ENCODE data around the gene C1QA. TPM values are rescaled to one million over a fixed set of nuclear protein-coding genes. Genes with fewer than 3 reads are reported as not detected.
"Not testable (repeated sequence)": the region's sequence is repeated elsewhere in the genome, so short reads cannot be mapped to it uniquely, and the experiment has no call there.

C1QA gene
- total RNA-seq, 1 experiment from 2014 or later = not detected

DNA sequence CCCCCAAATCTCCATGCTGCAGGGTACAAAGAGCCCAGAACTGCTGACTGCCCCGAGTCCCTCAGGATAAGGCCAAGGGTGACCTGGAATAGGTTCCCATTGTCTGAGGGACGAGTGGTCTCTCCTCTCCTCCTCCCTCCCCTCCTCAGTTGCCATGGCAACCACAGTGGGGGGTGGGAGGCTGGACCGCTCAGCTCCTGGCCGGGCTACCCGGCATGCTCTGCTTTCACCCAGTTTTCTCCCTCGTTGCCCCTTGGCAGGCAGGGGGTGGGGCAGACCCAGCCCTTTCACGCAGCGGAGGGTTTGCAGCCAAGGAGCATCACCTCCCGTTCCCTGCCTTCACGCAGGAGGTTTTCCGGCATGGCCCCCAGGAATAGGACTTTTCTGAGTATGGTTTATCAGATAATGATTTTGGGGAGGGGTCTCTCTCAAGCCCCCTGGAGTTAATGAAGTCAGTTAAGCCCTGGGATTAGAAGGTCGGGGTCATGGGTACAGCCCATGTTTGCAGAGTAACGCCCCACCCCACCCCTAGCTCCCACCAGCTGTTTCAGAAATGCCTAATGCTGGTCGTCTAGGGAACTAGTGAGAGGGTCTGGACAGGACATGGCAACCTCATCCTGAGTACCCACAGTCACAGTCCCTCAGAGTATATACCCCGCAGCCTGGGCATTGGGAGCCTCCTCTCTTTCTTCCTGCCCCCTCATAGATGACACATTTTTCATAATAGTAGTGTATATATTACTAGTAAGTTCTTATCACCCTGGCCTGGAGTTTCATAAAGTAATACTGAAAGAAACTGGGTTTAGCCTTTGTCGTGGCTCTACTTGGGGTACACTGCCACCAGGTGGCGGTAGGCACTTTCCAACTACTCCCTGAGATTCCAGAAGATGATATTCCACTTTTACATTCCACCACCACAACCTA is 37.3 kb downstream of the C1QA start:
- DNase-seq (ENCODE audit: low spot score) = peak; percentile 48

DNA sequence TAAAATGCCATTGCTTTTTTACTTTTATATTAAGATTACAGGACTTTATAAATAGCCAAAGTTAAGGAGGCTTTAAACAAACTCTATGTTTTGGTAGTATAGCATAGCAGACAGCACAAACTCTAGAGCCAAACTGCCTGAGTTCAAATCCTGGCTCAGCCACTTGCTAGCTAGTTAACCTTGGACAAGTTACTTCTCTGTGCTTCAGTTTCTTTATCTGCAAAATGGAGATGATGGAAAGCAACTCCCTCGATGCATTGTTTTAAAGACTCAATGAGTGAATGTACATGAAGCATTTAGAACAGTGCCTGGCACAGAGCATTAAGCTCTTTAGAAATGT is 38.0 kb downstream of the C1QA start:
- DNase-seq (ENCODE audit: low spot score) = no peak

DNA sequence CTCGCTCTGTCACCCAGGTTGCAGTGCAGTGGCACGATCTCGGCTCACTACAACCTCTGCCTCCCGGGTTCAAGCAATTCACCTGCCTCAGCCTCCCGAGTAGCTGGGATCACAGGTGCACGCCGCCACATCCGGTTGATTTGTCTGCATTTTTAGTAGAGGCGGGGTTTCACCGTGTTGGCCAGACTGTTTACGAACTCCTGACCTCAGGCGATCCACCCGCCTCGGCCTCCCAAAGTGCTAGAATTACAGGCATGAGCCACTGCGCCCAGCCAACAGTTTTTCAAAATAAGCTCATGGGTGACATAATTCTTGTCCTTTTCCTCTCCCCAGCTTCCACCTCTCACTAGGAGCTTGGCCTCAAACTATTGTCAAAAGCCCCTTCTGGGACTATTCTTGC is 39.7 kb downstream of the C1QA start:
- DNase-seq (ENCODE audit: low spot score) = not testable (repeated sequence)

DNA sequence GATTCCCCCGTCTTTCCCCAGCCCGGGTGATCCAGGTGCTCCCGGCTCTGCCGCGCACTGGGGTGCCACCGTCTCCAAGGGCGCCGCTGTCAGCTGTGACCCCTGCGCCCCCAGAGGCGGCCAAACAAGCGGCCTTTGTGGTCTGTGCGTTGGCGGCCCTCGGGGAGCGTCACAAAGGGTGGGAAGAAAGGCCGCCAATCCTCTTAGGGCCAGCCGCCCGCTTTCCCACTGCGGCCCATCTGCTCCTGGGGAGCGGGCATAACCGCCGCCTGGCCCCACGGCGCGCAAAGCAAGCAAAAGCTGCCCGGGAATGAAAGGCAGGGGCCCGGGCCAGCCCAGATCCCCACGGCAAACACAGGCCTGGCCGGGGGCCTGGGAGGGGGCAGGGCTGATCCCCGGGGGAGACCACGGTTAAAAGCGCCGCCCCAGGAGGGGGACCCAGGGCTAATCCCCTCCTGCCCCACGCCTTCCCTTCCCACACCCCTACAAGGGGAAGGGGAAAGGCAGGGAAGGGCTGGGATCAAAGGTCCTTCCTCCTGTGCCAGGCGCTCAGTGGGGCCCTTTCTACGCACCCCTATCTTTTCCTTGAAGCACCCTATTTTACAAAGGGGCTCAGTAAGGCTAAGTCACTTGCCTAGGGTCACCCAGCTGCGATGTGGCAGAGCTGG is 40.6 kb downstream of the C1QA start:
- DNase-seq (ENCODE audit: low spot score) = no peak

DNA sequence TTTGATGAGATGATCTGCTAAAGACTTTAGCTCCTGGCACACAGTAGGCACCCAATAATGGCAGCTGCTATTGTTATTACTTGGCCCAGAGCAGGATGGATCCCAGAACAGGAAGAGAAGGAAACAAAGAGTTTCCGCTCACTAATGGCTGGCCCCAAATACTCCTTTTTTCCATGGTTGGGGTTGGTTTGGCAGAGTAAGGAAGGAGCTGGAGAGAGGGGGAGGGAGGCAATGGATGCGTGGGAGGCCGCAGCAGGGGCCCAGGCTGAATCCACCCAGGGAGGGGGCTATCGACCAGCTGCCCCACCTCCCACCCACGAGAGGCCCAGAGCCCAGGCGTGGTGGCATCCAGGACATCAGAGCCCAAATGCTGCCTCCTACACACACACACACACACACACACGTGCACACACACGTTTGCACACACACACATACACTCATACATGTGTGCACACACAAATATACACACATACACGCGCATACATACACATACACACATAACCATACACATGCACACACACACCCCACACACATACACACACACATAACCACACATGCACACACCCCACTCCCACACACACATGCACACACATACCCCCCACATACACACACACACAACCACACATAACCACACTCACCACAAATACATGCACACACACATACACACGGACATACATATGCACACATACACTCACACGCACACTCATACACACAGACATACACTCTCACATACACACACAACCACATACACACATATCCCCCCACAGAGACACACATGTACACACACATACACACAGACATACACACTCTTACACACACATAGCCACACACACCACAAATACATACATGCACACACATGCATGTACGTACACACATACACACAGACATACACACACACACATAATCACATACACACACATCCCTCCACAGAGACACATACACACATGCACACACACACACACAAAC is 41.8 kb downstream of the C1QA start:
- DNase-seq (ENCODE audit: low spot score) = no peak

DNA sequence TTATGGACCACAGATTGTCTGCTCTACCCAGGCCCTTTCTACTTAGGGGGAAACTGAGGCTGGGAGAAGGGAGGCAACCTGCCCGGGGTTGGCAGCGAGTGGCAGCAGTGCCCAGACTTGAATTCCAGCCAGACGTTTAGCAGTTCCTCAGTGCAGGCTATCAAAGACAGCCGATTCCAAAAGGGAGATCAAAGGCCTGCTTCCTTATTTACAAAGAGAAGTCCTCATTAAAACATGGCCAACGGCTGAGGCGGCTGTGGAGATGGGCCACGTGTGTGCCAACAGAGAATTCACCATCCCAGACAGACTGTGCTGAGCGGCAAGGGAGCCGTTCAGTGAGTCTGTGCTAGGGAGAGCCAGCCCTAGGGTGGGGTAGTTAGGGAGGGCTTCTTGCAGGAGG is 44.3 kb downstream of the C1QA start:
- DNase-seq (ENCODE audit: low spot score) = no peak

DNA sequence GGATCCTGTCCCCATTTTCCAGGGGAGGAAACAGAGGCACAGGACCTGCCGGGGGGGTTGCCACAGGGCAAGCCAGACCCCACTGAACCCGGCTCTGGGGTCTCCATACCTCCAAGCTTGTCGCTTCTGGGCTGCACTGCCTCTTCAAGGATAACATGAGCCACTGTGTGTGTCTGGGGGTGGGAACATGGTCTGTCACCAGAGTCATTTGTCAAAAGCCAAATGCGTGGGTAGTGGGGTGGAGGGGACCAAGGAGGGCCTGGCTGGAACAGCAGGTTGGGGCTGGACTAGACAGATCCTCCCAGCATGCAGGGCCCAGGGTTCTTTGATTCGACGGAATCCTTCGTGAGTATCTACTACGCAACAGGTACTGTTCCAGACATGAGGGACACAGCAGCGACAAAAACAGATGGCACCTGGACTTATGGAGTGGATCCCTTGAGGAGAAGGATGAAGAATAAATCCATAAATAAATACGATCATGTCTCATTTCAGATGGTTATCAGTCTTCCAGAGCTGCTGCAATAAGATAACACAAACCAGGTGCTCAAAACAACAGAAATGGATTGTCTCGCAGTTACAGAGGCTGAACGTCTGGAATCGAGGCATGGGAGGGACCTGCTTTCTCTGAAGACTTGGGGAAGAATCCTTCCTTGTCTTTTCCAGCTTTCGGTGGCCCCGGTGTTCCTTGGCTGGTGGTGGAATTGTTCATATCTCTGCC is 45.3 kb downstream of the C1QA start:
- no peak for DNase-seq (ENCODE audit: low spot score)

DNA sequence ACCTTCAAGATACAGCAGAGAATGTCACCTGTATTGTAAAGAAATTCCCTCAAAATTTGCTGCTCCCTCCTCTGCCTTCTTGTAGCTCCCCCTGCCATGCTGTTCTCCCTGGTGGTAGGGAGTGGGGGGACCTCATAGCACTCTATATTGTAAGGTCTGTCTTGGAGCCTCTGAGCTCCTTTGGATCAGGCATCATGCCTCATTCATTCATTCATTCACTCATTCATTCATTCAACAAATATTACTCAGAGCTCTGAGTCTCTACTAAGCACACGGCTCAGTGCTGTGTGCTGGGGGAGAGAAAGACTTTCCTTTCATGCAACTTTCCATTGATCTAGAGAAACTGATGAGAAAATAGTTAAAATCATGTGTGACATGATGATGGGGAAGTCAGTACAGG is 47.1 kb downstream of the C1QA start:
- DNase-seq (ENCODE audit: low spot score) = no peak

DNA sequence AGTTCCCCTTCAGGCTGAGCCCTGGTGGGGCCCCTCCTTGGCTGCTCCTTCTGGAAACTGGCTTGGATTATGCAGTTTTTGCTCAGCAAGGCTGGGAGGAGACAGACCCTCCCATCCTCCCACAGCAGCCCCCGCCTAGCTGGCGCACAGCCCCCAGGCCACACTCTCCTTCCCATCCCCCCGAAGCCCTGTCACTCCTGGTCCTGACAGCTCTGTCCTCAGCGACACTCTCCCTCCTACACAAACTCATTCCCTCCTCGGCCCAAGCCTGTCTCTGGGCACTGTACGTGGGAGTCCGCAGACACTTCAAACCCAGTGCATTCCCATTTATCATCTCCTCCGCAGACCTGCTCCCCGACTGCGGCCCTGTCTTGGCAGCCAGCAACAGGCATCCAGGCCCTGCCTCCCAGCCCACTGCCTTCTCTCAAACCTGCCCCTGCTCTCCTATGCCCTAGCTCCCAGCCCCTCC is 49.2 kb downstream of the C1QA start:
- no peak for DNase-seq (ENCODE audit: low spot score)

DNA sequence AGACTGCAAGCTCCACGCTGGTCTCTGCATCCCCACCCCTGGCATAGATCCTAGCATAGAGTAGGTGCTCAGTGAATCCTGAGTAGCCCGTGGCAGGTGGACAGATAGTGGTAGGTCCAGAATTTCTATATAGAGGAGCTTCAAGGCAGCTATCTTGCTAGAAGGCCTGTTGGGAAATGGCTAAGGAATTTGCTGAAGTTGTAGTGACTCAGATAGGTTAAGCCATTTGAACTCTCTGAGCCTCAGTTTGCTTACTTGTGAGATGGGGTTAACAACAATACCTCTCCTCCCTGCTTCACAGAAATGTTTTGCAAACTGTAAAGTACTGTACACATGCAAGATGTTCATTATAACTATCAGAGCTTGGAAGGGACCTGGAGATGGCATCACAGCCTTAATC is 50.8 kb downstream of the C1QA start:
- no peak for DNase-seq (ENCODE audit: low spot score)

DNA sequence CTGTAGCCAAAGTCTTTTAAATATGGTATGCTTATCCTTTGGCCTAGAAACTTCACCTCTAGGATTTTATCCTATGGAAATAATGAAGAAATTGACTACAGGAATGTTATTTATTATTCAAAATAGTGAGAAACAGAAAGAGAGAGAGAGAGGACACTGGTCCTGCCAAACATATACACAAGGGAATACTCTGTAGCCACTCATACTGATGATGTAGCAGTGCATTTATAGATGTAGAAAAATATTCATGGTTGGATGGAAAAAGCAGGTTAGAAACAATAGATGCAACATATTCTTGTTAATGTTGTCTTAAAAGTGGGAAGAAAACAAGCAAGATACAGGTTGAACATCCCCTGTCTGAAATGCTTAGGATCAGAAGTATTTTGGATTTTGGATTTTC is 52.0 kb downstream of the C1QA start:
- no peak for DNase-seq (ENCODE audit: low spot score)

Other genes with a start within 250 kb of the C1QA start
- gene ZBTB40, start 184.8 kb upstream of the C1QA start, total RNA-seq (2014; rRNA removed; shearing (Covaris generic)) = 11.0 and 11.8 TPM in 2 replicates
- not detected in 2 replicates for gene EPHA8, start 73.1 kb upstream of the C1QA start, total RNA-seq (2014; rRNA removed; shearing (Covaris generic))
- not detected in 2 replicates for gene C1QC, start 7.0 kb downstream of the C1QA start, total RNA-seq (2014; rRNA removed; shearing (Covaris generic))
- gene C1QB, start 16.6 kb downstream of the C1QA start, total RNA-seq (2014; rRNA removed; shearing (Covaris generic)) = not detected in 2 replicates
- 29.6 and 39.3 TPM in 2 replicates for gene EPHB2, start 74.2 kb downstream of the C1QA start, total RNA-seq (2014; rRNA removed; shearing (Covaris generic))

All from A172 (cell line).